GM21528 (cell line): Measurements from ENCODE around the gene NAA38.
A peak's percentile ranks its signal among the peaks of the same experiment; 100 is the strongest.

Source experiments
- ATAC-seq: cut with Tn5 transposase; IDR thresholded peaks from one replicate; pipeline ENCODE4 v1.9.1; 2021; ENCODE audit warnings: mild to moderate bottlenecking, moderate library complexity; ENCODE audit not compliant: unreplicated experiment, low FRiP score

NAA38 gene

DNA sequence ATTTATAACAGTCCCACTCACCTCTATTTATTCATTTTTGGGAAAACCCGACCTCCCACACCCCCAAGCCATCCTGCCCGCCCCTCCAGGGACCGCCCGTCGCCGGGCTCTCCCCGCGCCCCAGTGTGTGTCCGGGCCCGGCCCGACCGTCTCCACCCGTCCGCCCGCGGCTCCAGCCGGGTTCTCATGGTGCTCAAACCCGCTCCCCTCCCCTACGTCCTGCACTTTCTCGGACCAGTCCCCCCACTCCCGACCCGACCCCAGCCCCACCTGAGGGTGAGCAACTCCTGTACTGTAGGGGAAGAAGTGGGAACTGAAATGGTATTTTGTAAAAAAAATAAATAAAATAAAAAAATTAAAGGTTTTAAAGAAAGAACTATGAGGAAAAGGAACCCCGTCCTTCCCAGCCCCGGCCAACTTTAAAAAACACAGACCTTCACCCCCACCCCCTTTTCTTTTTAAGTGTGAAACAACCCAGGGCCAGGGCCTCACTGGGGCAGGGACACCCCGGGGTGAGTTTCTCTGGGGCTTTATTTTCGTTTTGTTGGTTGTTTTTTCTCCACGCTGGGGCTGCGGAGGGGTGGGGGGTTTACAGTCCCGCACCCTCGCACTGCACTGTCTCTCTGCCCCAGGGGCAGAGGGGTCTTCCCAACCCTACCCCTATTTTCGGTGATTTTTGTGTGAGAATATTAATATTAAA lies 3.1 kb downstream of the NAA38 start:
- ATAC-seq, result no peak

DNA sequence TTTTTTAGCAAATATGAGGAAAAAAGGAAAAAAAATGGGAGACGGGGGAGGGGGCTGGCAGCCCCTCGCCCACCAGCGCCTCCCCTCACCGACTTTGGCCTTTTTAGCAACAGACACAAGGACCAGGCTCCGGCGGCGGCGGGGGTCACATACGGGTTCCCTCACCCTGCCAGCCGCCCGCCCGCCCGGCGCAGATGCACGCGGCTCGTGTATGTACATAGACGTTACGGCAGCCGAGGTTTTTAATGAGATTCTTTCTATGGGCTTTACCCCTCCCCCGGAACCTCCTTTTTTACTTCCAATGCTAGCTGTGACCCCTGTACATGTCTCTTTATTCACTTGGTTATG lies 3.7 kb downstream of the NAA38 start:
- no peak for ATAC-seq

DNA sequence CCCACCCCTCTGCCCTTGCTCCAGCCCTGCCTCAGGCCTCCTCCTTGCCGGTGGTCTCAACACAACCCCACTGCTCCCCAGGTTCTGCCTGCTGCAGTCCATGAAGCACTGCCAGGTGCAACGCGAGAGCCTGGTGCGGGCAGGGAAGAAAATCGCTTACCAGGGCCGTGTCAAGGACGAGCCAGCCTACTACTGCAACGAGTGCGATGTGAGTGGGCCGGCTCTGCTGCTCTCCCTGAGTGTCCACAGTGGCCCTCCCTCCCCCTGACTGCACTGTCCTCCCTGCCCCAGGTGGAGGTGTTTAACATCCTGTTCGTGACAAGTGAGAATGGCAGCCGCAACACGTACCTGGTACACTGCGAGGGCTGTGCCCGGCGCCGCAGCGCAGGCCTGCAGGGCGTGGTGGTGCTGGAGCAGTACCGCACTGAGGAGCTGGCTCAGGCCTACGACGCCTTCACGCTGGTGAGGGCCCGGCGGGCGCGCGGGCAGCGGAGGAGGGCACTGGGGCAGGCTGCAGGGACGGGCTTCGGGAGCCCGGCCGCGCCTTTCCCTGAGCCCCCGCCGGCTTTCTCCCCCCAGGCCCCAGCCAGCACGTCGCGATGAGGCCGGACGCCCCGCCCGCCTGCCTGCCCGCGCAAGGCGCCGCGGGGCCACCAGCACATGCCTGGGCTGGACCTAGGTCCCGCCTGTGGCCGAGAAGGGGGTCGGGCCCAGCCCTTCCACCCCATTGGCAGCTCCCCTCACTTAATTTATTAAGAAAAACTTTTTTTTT lies 4.3 kb downstream of the NAA38 start:
- no peak for ATAC-seq

DNA sequence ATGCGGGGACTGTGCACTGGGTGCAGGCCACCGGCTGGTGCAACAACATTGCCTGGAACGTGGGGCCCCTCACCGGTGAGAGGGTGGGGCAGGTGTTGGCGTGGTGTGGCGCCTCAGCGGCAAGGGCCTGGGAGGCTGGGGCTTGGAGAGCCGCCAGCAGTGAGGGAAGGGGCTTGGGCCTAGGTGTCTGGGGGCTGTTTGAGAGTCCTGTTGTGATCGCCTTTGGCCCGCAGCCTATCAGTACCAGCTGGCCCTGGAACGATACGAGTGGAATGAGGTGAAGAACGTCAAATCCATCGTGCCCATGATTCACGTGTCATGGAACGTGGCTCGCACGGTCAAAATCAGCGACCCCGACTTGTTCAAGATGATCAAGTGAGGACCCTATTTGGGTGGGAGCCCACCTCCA lies 5.1 kb downstream of the NAA38 start:
- no peak for ATAC-seq

DNA sequence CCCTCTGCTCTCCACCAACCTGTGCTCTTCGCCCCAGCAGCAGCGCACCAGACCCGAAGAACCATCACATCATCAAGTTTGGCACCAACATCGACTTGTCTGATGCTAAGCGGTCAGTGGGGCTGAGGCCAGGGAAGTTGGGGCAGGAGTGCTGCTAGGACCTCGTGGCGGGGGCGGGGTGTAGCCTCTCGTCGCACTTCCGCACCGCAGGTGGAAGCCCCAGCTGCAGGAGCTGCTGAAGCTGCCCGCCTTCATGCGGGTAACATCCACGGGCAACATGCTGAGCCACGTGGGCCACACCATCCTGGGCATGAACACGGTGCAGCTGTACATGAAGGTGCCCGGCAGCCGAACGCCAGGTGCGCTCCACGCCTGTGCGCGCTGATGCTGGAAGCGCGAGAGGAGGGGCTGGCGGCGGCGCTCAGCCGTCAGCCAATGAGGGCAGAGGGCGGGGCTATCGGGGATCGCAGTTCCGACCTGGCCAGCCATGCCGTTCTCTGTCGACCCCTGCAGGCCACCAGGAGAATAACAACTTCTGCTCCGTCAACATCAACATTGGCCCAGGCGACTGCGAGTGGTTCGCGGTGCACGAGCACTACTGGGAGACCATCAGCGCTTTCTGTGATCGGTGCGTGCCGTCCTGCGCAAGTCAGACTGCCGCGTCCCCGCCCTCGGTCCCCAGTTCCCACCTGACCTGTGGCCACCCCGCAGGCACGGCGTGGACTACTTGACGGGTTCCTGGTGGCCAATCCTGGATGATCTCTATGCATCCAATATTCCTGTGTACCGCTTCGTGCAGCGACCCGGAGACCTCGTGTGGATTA lies 5.7 kb downstream of the NAA38 start:
- ATAC-seq, result peak; percentile 56

DNA sequence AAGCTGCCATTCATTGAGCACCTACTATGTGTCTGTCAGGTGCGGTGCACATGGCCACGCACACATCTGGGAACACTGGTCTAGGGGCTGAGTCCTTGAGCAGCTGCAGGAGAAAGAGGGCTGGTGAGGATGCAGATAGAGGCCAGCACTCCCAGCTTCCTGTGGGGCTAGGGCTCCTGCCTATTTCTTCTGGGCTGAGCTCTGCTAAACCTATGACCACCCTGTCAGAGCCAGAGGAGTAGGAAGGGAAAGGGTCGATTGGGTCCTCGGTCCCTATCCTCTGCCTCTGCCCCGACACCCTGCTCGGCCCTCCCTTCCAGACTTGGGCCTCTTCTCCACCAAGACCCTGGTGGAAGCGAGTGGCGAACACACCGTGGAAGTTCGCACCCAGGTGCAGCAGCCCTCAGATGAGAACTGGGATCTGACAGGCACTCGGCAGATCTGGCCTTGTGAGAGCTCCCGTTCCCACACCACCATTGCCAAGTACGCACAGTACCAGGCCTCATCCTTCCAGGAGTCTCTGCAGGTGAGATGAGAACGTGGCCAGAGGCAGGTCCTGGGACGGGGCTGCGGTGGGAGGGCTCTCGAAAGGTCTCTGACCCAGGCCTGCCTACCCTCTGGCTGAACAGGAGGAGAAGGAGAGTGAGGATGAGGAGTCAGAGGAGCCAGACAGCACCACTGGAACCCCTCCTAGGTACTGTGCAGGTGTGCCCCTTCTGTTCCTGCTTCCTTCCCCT lies 6.5 kb downstream of the NAA38 start:
- peak; percentile 4 for ATAC-seq

DNA sequence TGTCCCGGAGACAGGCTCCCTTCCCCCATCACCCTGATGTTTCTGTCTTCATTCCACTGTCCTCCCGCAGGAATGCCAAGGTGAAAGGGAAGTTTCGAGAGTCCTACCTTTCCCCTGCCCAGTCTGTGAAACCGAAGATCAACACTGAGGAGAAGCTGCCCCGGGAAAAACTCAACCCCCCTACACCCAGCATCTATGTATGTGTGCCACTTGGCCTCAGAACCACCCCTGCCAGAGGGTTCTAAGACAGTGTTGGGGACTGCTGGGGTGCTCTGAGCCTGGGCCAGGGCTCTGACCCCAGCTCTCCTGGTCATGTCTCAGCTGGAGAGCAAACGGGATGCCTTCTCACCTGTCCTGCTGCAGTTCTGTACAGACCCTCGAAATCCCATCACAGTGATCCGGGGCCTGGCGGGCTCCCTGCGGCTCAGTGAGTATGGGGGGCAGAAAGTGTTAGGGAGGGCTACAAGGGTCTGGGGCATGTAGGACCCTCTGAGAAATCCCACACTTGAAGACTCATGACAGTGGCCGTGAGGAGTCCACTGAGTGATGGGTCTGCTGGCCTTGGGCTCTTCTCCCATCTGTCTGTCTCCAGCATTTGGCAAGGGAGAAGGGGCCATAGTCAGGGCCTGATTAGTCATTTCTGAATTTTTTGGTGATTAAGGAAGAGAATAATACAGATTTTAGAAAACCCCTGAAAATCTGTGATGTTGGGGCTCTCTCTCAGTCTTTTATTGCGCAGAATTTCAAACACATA lies 7.4 kb downstream of the NAA38 start:
- ATAC-seq, result no peak

DNA sequence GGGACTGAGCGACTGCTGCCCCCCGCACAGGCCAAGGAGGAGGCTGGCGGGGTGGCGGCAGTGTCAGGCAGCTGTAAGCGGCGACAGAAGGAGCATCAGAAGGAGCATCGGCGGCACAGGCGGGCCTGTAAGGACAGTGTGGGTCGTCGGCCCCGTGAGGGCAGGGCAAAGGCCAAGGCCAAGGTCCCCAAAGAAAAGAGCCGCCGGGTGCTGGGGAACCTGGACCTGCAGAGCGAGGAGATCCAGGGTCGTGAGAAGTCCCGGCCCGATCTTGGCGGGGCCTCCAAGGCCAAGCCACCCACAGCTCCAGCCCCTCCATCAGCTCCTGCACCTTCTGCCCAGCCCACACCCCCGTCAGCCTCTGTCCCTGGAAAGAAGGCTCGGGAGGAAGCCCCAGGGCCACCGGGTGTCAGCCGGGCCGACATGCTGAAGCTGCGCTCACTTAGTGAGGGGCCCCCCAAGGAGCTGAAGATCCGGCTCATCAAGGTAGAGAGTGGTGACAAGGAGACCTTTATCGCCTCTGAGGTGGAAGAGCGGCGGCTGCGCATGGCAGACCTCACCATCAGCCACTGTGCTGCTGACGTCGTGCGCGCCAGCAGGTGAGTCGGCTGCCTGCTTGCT lies 8.1 kb downstream of the NAA38 start:
- no peak for ATAC-seq

DNA sequence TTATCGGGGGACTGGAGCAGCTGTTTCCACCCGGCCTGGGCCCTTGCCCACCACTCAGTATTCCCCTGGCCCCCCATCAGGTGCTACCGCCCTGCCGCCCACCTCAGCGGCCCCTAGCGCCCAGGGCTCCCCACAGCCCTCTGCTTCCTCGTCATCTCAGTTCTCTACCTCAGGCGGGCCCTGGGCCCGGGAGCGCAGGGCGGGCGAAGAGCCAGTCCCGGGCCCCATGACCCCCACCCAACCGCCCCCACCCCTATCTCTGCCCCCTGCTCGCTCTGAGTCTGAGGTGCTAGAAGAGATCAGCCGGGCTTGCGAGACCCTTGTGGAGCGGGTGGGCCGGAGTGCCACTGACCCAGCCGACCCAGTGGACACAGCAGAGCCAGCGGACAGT lies 8.6 kb downstream of the NAA38 start:
- no peak for ATAC-seq

DNA sequence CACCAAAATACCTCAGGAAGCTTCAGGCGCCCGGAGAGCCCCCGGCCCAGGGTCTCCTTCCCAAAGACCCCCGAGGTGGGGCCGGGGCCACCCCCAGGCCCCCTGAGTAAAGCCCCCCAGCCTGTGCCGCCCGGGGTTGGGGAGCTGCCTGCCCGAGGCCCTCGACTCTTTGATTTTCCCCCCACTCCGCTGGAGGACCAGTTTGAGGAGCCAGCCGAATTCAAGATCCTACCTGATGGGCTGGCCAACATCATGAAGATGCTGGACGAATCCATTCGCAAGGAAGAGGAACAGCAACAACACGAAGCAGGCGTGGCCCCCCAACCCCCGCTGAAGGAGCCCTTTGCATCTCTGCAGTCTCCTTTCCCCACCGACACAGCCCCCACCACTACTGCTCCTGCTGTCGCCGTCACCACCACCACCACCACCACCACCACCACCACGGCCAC lies 9.2 kb downstream of the NAA38 start:
- no peak for ATAC-seq

DNA sequence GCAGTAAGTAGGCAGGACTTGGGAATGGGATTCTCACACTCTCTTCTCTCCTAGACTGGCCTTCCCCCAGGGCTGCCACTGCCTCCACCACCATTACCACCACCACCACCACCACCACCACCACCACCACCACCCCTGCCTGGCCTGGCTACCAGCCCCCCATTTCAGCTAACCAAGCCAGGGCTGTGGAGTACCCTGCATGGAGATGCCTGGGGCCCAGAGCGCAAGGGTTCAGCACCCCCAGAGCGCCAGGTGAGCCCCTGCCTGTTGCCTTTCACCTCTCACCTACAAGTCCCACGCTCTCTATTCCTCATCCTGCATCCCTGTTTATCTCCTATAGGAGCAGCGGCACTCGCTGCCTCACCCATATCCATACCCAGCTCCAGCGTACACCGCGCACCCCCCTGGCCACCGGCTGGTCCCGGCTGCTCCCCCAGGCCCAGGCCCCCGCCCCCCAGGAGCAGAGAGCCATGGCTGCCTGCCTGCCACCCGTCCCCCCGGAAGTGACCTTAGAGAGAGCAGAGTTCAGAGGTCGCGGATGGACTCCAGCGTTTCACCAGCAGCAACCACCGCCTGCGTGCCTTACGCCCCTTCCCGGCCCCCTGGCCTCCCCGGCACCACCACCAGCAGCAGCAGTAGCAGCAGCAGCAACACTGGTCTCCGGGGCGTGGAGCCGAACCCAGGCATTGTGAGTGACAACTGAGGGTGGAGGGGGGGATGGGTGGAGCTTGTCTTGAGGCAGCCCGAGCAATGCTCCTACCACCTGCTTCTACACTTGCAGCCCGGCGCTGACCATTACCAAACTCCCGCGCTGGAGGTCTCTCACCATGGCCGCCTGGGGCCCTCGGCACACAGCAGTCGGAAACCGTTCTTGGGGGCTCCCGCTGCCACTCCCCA lies 10.3 kb downstream of the NAA38 start:
- ATAC-seq, result no peak

DNA sequence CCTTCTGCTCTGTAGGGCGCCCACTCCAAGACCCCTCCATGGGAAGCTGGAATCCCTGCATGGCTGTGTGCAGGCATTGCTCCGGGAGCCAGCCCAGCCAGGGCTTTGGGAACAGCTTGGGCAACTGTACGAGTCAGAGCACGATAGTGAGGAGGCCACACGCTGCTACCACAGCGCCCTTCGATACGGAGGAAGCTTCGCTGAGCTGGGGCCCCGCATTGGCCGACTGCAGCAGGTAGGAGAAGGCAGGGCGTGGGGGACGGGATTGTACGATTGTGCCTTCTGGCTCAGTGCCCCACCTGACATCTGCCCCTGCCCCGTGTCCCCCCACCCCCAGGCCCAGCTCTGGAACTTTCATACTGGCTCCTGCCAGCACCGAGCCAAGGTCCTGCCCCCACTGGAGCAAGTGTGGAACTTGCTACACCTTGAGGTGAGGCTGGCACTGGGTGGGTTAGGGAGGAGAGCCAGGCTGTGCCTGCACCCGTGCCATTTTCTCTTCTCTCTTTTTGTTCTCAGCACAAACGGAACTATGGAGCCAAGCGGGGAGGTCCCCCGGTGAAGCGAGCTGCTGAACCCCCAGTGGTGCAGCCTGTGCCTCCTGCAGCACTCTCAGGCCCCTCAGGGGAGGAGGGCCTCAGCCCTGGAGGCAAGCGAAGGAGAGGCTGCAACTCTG lies 11.2 kb downstream of the NAA38 start:
- ATAC-seq, result no peak

DNA sequence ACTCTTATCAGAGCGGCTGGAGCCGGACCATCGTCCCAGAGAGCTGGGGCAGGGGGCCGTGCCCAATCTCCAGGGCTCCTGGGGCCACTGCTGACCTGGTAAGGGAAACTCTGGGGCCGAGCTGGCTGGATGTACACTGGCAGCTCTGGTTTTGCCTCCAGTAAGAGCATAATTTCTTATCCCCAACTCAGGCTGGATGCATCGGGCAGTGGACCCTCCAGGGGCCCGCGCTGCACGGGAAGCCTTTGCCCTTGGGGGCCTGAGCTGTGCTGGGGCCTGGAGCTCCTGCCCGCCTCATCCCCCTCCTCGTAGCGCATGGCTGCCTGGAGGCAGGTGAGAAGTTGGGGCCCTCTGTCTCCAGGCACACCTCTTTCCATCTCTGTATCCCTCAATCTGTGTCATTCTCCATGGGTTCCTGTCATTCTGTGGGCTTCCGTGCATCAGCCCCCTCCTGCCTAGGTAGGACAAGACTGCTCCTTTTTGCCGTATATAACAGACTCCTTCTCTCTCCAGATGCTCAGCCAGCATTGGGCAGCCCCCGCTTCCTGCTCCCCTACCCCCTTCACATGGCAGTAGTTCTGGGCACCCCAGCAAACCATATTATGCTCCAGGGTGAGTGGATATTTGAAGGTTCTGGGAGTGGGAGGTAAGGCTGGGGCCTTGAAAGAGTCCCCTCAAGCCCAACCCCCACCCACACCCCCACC lies 11.8 kb downstream of the NAA38 start:
- ATAC-seq, result no peak

DNA sequence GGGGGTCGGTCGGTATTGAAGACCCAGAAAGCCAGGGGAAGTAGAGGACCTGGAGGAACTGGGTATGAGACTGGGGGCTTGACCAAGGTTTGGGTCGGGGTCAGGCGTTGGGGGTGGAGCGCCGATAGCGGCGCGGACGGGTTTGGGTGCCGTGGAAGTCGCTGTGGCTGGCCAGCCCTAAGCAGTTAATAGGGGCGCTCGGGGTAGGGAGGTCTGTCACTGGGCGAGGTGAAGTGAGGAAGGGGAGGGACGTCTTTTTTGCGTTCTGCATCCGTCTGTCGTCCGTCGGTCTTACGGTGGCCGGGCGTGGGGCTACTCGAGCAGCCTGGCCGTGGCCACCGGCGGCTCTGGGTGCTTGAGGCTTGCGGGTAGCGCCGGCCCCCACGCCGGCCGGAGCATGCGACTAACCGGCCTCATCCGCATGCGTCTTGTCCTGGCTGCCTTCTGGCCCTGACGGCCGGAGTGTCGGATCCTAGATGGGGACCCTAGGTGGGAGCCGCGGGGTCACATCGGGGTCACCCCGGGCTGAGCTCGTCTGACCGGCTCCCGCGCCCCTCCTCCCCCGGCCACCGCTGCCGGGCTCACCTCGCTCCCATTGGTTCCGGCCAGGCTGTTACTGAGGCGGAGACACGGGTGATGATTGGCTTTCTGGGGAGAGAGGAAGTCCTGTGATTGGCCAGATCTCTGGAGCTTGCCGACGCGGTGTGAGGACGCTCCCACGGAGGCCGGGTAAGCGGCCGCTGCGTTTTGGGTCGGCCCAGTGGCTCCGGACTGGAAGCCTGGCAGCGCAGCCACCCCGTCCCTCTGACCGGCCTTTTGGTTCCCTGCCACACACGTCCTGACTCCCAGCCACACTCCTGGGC lies 12.8 kb downstream of the NAA38 start:
- ATAC-seq, result peak; percentile 43

DNA sequence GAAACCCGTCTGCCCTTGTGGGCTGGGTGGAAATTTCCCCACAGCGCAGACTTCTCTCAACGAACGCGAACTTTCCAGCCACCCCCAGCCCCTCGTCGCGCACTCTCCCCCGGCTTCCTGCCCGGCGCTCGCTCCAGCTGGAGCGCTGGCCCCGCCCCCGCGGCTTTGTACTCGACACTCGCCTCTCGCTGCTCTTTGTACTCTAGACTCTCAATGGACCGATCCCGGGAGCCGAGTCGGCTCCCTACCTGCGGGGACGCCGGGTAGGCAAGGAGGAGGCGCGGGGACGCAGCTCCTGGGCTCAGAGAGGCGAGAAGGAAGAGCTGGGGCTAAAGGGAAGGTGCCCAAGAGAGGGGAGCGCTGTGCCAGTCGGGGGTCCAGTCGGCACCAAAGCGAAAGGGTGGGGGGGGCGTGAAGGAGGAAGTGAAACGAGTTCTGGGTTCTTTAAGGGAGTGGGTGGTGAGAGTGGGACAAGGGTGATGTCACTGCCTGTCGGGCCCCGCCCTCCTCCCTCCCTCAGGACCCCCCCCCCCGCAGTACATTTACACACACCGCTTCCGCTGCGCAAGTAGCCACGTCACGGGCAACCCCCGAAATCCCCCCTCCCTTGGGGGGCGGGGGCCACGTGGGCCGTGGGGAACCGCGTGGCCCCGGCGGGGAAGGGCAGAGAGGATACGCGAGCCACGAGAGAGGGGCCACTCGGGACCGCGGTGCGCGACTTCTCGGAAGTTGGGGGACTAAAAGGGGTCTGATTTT lies 13.6 kb downstream of the NAA38 start:
- peak; percentile 29 for ATAC-seq

DNA sequence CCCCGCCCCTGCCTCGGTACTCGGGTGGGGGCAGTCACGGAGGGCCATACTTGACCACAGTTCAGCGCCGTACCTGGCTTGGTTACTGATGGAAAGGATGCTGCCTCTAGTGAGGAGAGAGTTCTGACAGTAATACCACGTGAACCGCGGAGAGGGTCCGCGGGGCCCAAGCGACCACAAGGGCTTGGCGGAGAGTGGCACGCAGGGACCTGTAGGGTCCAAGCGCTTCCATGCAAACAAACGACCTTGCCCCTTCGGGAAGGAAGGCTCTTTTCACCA lies 14.2 kb downstream of the NAA38 start:
- ATAC-seq, result peak; percentile 0
